Uterus (tissue), 4 donors: Measurements from ENCODE around the gene OCA2. TPM values are rescaled to one million over a fixed set of nuclear protein-coding genes. Genes with fewer than 3 reads are reported as not detected.

Source experiments
- DNase-seq, 2 donors: peaks; one replicate each; pipeline ENCODE4 v3.0.0-alpha.2; 2019 to 2020
- H3K27ac ChIP-seq, 2 donors: fragments of 200-600 bp; sonication (generic); 1 replicate in 1 of 2; 2 replicates in 1 of 2; pipeline ENCODE4 v1.5.1; 2016 to 2018
- H3K27me3 ChIP-seq, 2 donors: fragments of 200-600 bp; sonication (generic); one replicate each; pipeline ENCODE4 v1.5.1; 2018 to 2019; ENCODE audit warnings: control low read depth in 1 of 2
- H3K36me3 ChIP-seq, 2 donors: fragments of 200-600 bp; sonication (generic); one replicate each; pipeline ENCODE4 v1.5.1; 2019; ENCODE audit warnings: control low read depth in 1 of 2
- H3K4me1 ChIP-seq, 2 donors: fragments of 200-600 bp; sonication (generic); one replicate each; pipeline ENCODE4 v1.5.1; 2018 to 2019; ENCODE audit warnings: control low read depth in 1 of 2
- H3K4me3 ChIP-seq, 2 donors: fragments of 200-600 bp; sonication (generic); 1 replicate in 1 of 2; 2 replicates in 1 of 2; pipeline ENCODE4 v1.5.1; 2018 to 2019; ENCODE audit warnings: mild to moderate bottlenecking in 1 of 2
- H3K9me3 ChIP-seq, 2 donors: fragments of 200-600 bp; sonication (generic); one replicate each; pipeline ENCODE4 v1.5.1; 2019; ENCODE audit warnings: control low read depth in 1 of 2
- CTCF ChIP-seq, 4 experiments: fragments of 200-600 bp in 2 of 4; fragments of 450-650 bp in 2 of 4; sonication (generic) in 2 of 4; IDR thresholded peaks; one replicate each; pipeline ENCODE4 v1.5.1; 2016 to 2019; ENCODE audit warnings: antibody characterized with exemption in 4 of 4, mild to moderate bottlenecking in 2 of 4, moderate library complexity in 1 of 4
- POLR2A ChIP-seq, 2 donors: fragments of 450-650 bp; IDR thresholded peaks; one replicate each; pipeline ENCODE4 v1.6.1; 2016; ENCODE audit warnings: antibody characterized with exemption in 2 of 2, mild to moderate bottlenecking in 1 of 2, moderate library complexity in 1 of 2
- intact Hi-C: fragments of 100-400 bp; cut with DNase I; formaldehyde crosslinking; loops from one replicate; pipeline ENCODE4 v1.15.1; 2023; ENCODE audit warnings: low total_unique reads
- total RNA-seq, 4 donors: library from RNA; depleted of rRNA in 3 of 4; stranded (reverse); fragments of >200 nt in 3 of 4; gene quantifications; one replicate each; pipeline versions ENCODE4 v1.1.0 to v1.2.4, GENCODE V29; 2014 to 2023
- donor health status: DM: yes; HTN: yes; CAD: no.

Gene OCA2
- total RNA-seq, 4 donors from 2014 or later = 0.55 to 4.6 TPM; not detected in 2

- H3K4me1 ChIP-seq = no peaks in the 10 kb centered on the region
- intact Hi-C loops = no loop called here
- TF ChIP-seq POLR2A (IDR thresholded peaks at IDR 0.05) (no peak), CTCF (IDR thresholded peaks at IDR 0.05) (no peak)
- H3K4me3 ChIP-seq = no peak overlapping the region
- DNase-seq = no peak
- H3K27ac ChIP-seq = no peak overlapping the region
- H3K36me3 ChIP-seq = no peaks in the 10 kb centered on the region
- no peaks in the 10 kb centered on the region for H3K27me3 ChIP-seq
- H3K9me3 ChIP-seq = no peaks in the 10 kb centered on the region
Measured at GRCh38 chr15:27752691-27753090, 346.4 kb downstream of the OCA2 start.

GRCh38 chr15:27747997-27748396 is 351.1 kb downstream of the OCA2 start:
- Histone ChIP-seq H3K4me1 (no peaks in the 10 kb centered on the region), H3K4me3 (no peak overlapping the region), H3K27ac (no peak overlapping the region), H3K36me3 (no peaks in the 10 kb centered on the region), H3K9me3 (no peaks in the 10 kb centered on the region), H3K27me3 (no peaks in the 10 kb centered on the region)
- intact Hi-C loops = no loop called here
- TF ChIP-seq CTCF (IDR thresholded peaks at IDR 0.05) = no peak
- no peak for TF ChIP-seq POLR2A (IDR thresholded peaks at IDR 0.05)
- no peak for DNase-seq

- Histone ChIP-seq H3K27ac (no peak overlapping the region), H3K4me1 (no peaks in the 10 kb centered on the region), H3K9me3 (no peaks in the 10 kb centered on the region), H3K4me3 (no peak overlapping the region), H3K27me3 (no peaks in the 10 kb centered on the region), H3K36me3 (no peaks in the 10 kb centered on the region)
- TF ChIP-seq CTCF (IDR thresholded peaks at IDR 0.05) (no peak), POLR2A (IDR thresholded peaks at IDR 0.05) (no peak)
- intact Hi-C loops = no loop called here
- no peak for DNase-seq
Measured at GRCh38 chr15:27746401-27746955, 352.6 kb downstream of the OCA2 start.

GRCh38 chr15:27744641-27745040 is 354.5 kb downstream of the OCA2 start:
- no peaks in the 10 kb centered on the region for H3K4me1 ChIP-seq
- TF ChIP-seq POLR2A (IDR thresholded peaks at IDR 0.05) (no peak), CTCF (IDR thresholded peaks at IDR 0.05) (no peak)
- no peaks in the 10 kb centered on the region for H3K27me3 ChIP-seq
- DNase-seq = no peak
- no peaks in the 10 kb centered on the region for H3K36me3 ChIP-seq
- no peak overlapping the region for H3K27ac ChIP-seq
- intact Hi-C loops = no loop called here
- H3K4me3 ChIP-seq = no peak overlapping the region
- H3K9me3 ChIP-seq = no peaks in the 10 kb centered on the region

GRCh38 chr15:27743638-27744037 is 355.5 kb downstream of the OCA2 start:
- TF ChIP-seq CTCF (IDR thresholded peaks at IDR 0.05) = no peak
- no peak for TF ChIP-seq POLR2A (IDR thresholded peaks at IDR 0.05)
- intact Hi-C loops = no loop called here
- Histone ChIP-seq H3K36me3 (no peaks in the 10 kb centered on the region), H3K4me3 (no peak overlapping the region), H3K27ac (no peak overlapping the region), H3K9me3 (no peaks in the 10 kb centered on the region), H3K27me3 (no peaks in the 10 kb centered on the region), H3K4me1 (no peaks in the 10 kb centered on the region)
- DNase-seq = no peak
